K562 (cell line): ENCODE results near the gene SERPINA9.

ENCODE experiments used
- EP300 ChIP-seq: IDR thresholded peaks from 2 replicates; pipeline ENCODE4 v1.6.1; 2012; ENCODE audit warnings: low read length, improper control_type of control experiment
- ETV5 ChIP-seq: sonication (generic); formaldehyde crosslinking; IDR thresholded peaks from 2 replicates; pipeline ENCODE4 v1.4.0; 2020; ENCODE audit warnings: low read depth, mild to moderate bottlenecking, missing genetic modification reagents
- JUNB ChIP-seq: fragments of 450-650 bp; formaldehyde crosslinking; conservative IDR thresholded peaks from 2 replicates; pipeline ENCODE4 v1.4.0; 2020; ENCODE audit warnings: mild to moderate bottlenecking
- MYC ChIP-seq, 2 experiments: fragments of 250-450 bp in 1 of 2; sonication (Bioruptor Pico) in 1 of 2; IDR thresholded peaks; 2 replicates each; pipeline versions ENCODE4 v1.5.1 to v1.6.1; 2012 to 2021; ENCODE audit warnings: low read depth in 2 of 2, borderline replicate concordance in 1 of 2, improper control_type of control experiment in 1 of 2, low read length in 1 of 2, mild to moderate bottlenecking in 1 of 2, moderate library complexity in 1 of 2
- POLR2A ChIP-seq: fragments of 450-650 bp; conservative IDR thresholded peaks from 2 replicates; pipeline ENCODE4 v1.6.1; 2016
- POU5F1 ChIP-seq: fragments of 150-350 bp; IDR thresholded peaks from 2 replicates; pipeline ENCODE4 v1.6.1; 2014; ENCODE audit warnings: borderline replicate concordance, low read length, low read depth, mild to moderate bottlenecking; ENCODE audit not compliant: partially characterized antibody

DNA sequence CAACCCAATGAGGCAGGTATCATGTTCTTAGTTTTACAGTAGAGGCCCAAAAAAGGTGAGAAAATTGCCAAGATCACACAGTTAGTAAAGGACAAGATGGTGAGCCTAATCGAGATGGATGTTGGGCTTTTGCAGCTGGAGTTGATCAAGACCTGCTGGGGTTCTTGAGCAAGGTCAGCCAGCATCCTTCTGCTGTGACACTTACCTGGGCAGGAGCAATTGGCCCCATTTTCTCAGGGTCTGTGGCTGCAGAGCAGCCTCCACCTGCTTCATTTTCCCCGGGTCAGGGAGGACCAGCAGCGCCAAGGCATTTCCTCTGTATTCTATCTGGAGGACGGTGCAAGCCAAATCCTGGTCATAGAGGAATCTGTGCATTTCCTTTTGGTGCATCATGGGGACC, 29.9 kb downstream of the SERPINA9 start:
- no peak for TF ChIP-seq POLR2A
- TF ChIP-seq JUNB (CRISPR knock-in tag), result no peak
- TF ChIP-seq POU5F1, result no peak
- TF ChIP-seq ETV5 (CRISPR knock-in tag), result no peak
- TF ChIP-seq MYC (IDR thresholded peaks at IDR 0.05; ENCODE audit: low read depth, low read length), result no peak
- TF ChIP-seq MYC (CRISPR knock-in tag; IDR thresholded peaks at IDR 0.05; ENCODE audit: borderline replicate concordance, low read depth), result no peak
- TF ChIP-seq EP300, result no peak
